Measurements from ENCODE around the gene FPR2.
A peak's percentile ranks its signal among the peaks of the same experiment; 100 is the strongest.

FPR2 gene, protein sequence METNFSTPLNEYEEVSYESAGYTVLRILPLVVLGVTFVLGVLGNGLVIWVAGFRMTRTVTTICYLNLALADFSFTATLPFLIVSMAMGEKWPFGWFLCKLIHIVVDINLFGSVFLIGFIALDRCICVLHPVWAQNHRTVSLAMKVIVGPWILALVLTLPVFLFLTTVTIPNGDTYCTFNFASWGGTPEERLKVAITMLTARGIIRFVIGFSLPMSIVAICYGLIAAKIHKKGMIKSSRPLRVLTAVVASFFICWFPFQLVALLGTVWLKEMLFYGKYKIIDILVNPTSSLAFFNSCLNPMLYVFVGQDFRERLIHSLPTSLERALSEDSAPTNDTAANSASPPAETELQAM

DNA sequence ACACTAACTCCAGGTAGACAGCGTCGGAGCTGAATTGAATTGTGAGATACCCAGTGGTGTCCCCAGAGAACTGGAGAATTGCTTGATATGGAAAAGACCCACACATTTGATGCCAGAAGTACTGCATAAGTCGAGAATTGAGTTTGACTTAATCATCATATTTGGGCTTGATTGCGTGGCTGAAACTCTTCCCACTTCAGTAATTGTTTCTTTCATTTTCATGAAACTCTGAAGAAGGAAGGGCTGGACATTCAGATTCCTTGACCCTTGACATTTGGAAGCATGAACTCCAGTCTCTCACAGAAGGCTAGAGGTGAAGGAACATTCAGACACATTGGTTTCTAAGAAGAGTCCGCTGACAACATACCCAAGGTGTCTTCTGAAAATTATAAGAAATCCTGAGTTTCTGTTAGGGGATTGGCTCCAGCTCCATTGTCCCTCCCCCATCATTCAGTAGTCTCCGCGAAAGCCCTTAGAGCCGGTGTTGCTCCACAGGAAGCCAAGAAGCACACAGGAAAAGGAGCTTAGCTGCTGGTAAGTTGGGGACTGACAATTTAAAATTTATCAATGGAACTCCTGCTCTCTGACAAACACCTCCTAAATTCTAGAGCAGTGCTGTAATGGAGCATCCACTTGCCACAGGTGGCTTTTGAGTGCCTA lies at the start of gene FPR2:
Gene FPR2 (plus strand): TSS at position 484 of the 660 bp plus-strand sequence. CDS start 7,479 bp downstream, outside the sequence.
- no peak for DNase-seq (ENCODE audit: low read depth)
- TF ChIP-seq, protein P1, sequence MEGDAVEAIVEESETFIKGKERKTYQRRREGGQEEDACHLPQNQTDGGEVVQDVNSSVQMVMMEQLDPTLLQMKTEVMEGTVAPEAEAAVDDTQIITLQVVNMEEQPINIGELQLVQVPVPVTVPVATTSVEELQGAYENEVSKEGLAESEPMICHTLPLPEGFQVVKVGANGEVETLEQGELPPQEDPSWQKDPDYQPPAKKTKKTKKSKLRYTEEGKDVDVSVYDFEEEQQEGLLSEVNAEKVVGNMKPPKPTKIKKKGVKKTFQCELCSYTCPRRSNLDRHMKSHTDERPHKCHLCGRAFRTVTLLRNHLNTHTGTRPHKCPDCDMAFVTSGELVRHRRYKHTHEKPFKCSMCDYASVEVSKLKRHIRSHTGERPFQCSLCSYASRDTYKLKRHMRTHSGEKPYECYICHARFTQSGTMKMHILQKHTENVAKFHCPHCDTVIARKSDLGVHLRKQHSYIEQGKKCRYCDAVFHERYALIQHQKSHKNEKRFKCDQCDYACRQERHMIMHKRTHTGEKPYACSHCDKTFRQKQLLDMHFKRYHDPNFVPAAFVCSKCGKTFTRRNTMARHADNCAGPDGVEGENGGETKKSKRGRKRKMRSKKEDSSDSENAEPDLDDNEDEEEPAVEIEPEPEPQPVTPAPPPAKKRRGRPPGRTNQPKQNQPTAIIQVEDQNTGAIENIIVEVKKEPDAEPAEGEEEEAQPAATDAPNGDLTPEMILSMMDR (conservative IDR thresholded peaks at IDR 0.05; ENCODE audit: low read length), result no peak

DNA sequence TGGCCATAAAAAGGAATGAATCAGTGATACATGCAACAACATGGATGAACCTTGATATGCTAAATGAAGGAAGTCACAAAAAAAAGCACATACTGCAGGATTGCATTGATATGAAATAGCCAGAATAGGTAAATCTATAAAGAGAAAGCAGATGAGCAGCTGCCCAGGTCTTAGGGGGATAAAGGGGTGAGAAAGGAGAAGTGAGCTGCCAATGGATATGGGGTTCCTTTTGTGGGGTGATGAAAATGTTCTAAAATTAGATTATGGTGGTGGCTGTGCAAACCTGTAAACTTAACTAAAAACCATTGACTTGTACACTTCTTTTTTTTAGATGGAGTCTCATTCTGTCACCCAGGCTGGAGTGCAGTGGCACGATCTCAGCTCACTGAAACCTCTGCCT lies 49.3 kb upstream of the FPR2 start:
- H3K4me3 ChIP-seq (ENCODE audit: low read length), result no peak overlapping the region
- DNase-seq (ENCODE audit: low read depth), result no peak
- TF ChIP-seq, protein P1 (conservative IDR thresholded peaks at IDR 0.05; ENCODE audit: low read length), result no peak

More for the DNA sequence above, at the start of gene FPR2:
- H3K4me3 ChIP-seq (ENCODE audit: low read length), result no peak within 1 kb of the TSS

DNA sequence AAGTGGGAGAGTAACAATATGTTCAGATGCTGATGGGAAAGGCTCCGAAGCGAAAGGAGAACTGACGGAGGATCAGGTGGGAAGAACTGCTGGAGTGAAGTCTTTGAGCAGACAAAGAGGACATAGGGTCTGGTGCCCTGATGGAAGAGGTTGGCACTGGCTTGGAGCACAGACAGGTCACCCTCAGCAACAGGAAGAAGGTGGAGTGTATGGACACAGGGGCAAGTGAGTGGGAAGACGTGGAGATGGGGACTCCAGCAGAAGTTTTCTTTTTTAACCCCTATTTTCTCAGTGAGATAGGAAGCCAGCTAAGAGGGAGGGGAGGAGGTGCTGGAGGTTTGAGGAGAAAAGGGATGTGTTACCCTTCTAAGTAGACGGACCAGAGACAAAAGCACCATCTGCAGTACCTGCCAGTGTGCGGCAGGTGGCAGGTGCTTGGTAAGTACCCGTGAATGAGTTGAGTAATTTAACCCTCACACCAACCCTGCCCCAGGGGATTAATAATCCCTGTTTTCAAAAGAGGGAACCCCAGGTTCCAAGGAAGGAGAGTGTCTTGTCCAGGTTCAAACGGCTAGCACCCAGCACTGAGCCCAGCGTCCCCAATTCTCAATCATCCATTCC lies 48.4 kb upstream of the FPR2 start:
- TF ChIP-seq, protein P1 (conservative IDR thresholded peaks at IDR 0.05; ENCODE audit: low read length), result peak; percentile 60
- no peak overlapping the region for H3K4me3 ChIP-seq (ENCODE audit: low read length)
- DNase-seq (ENCODE audit: low read depth), result peak; percentile 42

DNA sequence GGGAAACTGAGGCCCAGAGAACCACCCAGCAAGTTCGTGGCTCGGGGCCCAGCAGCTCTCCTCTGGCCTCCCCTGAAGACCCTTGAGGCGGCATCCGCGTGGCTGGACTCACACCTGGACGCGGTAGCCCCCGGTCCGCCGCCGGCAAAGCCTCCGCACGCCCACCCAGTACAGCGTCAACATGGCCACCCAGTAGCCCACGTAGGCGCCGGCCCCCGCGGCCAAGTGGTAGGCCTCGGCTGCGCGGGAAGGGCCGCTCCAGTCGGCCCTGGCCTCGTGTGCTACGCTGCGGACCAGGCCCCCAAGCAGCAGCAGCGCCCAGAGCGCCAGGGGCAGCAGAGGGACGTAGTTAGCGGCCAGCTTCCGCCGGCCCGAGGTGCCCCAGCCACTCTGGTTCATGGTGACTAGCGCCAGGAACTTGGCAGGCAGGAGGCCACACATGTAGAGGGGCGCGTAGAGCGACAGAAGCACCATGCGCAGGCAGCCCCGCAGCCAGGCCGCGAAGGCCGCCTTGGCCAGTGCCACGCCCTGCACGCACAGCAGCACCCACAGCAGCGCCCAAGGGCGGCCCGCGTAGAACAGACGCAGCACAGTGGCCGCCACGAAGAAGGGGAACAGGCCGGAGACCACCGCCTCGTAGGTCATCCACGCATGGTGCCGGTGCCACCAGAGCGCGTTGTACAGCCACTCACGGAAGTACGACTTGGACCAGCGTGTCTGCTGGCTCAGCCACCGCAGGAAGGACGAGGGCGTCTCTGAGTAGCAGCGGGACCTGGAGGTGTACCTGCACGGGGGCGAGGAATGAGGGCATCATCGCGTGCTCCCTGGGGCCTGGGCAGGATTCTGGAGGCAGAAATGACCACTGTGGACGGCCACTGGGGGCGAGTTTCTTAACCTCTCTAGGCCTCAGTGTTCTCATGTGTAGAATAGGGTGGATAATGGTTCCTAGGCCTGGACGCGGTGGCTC lies 47.4 kb upstream of the FPR2 start:
- H3K4me3 ChIP-seq (ENCODE audit: low read length), result no peak overlapping the region
- TF ChIP-seq, protein P1 (conservative IDR thresholded peaks at IDR 0.05; ENCODE audit: low read length), result no peak
- no peak for DNase-seq (ENCODE audit: low read depth)

DNA sequence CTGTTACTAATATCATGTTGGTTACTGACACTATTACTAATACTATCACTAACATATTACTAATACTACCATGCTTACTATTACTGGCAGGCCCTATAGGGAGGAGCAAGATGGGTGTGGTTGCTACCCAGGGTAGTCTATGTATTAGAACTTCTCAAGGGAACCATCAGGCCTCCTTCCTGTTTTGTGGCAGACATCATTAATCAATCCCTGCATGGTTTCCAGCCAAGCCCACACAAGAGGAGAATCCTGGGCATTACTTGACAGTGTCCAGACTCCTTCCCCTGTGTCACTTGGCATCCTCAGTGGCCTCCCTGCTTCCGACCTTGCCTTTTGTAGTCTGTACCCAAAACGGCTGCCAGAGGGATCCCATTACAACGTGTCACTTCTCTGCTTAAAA lies 46.1 kb upstream of the FPR2 start:
- DNase-seq (ENCODE audit: low read depth), result no peak
- H3K4me3 ChIP-seq (ENCODE audit: low read length), result no peak overlapping the region
- TF ChIP-seq, protein P1 (conservative IDR thresholded peaks at IDR 0.05; ENCODE audit: low read length), result no peak

DNA sequence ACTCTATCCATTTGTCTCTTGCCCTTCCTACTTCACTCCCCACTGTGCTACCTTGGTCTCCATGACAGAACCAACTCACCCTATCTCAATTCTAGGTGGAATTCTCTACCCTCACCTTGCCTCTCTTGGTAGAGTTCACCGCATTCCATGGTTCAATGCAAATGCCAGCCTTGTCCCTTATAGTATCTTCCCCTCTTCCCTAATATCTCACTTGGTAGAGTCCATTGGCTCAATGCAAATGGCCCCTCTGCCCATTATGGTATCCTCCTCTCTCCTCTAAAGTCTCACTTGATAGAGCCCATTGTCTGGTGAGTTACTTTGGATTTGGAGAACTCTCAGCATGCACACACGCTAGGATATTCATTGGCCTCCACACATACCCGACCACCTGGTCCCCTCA lies 45.1 kb upstream of the FPR2 start:
- no peak overlapping the region for H3K4me3 ChIP-seq (ENCODE audit: low read length)
- TF ChIP-seq, protein P1 (conservative IDR thresholded peaks at IDR 0.05; ENCODE audit: low read length), result no peak
- DNase-seq (ENCODE audit: low read depth), result no peak

All from AG10803 (cell line).